Measurements from ENCODE around the gene HIVEP2.
A peak's percentile ranks its signal among the peaks of the same experiment; 100 is the strongest.

HIVEP2 gene

DNA sequence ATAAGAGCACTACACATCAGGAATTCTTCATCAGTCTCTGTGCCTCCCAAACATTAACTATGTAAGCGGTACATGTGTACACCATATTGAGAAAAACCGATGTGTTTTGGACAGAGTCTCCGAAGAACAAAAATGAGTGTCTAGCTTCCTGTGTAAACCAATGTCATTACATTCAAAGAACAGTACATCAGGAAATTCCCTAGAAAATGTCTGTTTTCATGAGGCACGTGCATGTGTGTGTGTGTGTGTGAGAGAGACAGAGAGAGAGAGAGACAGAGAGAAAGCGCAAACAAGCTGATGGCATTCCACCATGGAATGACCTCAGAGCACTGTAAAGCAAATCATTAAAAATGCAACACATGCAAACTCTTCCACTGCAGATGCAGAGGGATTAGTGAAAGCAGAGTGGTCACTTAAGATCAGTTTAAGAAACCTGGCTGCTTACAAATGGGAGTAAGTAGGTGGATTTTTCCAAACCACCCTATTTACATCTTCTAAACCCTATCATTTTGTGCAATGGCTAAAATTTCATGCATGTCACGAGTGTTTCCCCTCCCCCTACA is 133.9 kb downstream of the HIVEP2 start:
- DNase-seq, result no peak

GRCh38 chr6:142809947-142810346 is 135.0 kb downstream of the HIVEP2 start:
- no peak for DNase-seq

- no peak for DNase-seq
Measured at GRCh38 chr6:142808405-142809061, 136.4 kb downstream of the HIVEP2 start.

GRCh38 chr6:142805042-142805441 is 139.9 kb downstream of the HIVEP2 start:
- DNase-seq, result no peak

GRCh38 chr6:142804490-142804889 is 140.5 kb downstream of the HIVEP2 start:
- DNase-seq, result no peak

GRCh38 chr6:142803495-142804058 is 141.4 kb downstream of the HIVEP2 start:
- no peak for DNase-seq

- DNase-seq, result no peak
Measured at GRCh38 chr6:142803032-142803431, 141.9 kb downstream of the HIVEP2 start.

- no peak for DNase-seq
Measured at GRCh38 chr6:142802124-142802523, 142.9 kb downstream of the HIVEP2 start.

DNA sequence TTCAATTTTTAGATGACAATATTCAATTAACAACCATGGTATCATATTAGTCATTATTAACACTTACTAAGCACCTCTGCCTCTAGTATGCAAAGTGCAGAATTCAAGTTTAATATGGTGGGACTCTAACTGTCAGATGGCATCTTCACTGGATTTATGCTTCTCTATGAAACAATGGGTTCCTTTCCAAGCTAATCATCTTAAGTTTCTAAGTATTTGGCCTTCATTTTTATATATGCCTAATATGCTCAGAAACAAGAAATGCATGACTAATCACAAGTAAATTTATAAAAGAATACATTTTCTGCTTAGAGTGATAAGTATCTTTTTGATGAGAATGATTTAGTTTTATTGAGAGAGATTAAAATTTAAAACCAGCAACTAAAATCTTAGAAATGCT is 144.7 kb downstream of the HIVEP2 start:
- DNase-seq, result no peak

- DNase-seq, result no peak
Measured at GRCh38 chr6:142799639-142800038, 145.3 kb downstream of the HIVEP2 start.

DNA sequence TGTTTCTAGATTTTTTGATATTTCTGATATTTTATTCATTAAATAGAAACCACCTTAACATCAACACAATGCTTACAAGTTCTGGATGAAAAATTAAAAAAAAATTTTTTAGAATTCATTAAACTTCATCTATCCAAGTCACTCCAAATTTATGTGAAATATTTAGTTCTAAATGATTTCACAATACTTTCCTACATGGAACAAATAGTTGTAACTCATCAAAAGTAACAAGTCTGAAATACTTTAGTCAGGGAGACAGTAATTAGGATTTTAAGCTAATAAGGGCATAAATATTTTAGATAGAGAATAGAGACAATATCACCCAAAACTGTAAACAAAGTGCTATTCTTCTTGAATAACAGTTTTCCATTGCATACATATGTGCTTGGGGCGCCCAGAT is 147.8 kb downstream of the HIVEP2 start:
- no peak for DNase-seq

GRCh38 chr6:142796571-142796970 is 148.4 kb downstream of the HIVEP2 start:
- peak; percentile 9 for DNase-seq

GRCh38 chr6:142796024-142796423 is 149.0 kb downstream of the HIVEP2 start:
- no peak for DNase-seq

DNA sequence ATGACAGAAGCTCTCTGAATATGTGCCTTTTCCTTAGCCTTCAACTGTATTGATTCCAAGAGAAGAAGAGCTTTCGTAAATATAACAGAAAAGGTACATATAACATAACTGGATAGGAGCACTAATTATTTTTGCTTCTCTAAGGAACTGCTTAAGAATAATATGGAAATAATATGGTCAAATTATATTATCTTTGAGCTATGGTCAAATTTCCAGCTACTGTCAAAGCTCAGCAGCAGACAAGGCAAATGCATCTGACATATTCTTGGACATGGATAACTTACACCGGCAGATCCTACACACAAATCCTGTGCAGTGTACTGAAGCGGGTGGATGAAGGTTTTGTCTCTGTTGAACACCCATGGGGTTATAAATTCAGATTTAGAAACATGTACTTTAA is 150.6 kb downstream of the HIVEP2 start:
- no peak for DNase-seq

GRCh38 chr6:142790257-142790656 is 154.7 kb downstream of the HIVEP2 start:
- DNase-seq, result no peak

- no peak for DNase-seq
Measured at GRCh38 chr6:142787422-142787821, 157.6 kb downstream of the HIVEP2 start.

DNA sequence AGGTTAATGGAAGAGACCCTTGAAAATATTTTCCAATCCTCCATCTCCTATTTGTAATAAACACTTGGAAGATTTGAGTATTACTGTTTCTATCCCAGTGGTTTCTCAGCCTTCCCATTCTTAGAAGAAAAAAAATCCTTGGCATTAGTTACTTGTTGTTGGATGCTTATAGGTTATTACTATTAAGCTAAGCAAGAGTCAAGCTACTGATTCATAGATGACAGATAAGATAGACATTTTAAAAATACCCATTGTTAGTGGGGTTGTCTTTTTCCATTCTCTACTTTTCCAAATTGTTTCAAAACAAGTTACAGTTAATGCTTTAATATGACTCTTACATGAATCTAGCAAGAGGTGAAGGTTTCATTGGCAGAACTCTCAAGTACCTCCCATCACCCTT is 158.5 kb downstream of the HIVEP2 start:
- DNase-seq, result no peak

GRCh38 chr6:142784344-142784743 is 160.6 kb downstream of the HIVEP2 start:
- DNase-seq, result no peak

GRCh38 chr6:142783499-142783898 is 161.5 kb downstream of the HIVEP2 start:
- no peak for DNase-seq

DNA sequence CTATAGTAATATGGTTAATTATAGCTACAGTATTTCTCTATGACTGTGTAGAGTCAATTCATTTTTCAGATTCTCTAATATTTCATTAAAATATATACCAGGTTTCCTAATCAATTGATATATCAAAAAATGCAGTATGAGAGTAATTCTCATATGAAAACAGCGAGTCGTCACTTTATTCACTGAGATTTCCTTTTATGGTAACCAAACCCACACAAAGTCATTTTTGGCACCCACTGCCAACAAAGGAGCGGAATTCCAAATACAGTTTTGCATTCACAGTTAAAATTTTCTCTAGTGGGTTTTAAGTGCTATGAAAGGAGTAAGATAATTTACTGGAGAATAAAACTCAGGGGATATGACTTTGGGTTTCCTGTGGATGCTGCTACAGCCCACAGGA is 163.8 kb downstream of the HIVEP2 start:
- no peak for DNase-seq

DNA sequence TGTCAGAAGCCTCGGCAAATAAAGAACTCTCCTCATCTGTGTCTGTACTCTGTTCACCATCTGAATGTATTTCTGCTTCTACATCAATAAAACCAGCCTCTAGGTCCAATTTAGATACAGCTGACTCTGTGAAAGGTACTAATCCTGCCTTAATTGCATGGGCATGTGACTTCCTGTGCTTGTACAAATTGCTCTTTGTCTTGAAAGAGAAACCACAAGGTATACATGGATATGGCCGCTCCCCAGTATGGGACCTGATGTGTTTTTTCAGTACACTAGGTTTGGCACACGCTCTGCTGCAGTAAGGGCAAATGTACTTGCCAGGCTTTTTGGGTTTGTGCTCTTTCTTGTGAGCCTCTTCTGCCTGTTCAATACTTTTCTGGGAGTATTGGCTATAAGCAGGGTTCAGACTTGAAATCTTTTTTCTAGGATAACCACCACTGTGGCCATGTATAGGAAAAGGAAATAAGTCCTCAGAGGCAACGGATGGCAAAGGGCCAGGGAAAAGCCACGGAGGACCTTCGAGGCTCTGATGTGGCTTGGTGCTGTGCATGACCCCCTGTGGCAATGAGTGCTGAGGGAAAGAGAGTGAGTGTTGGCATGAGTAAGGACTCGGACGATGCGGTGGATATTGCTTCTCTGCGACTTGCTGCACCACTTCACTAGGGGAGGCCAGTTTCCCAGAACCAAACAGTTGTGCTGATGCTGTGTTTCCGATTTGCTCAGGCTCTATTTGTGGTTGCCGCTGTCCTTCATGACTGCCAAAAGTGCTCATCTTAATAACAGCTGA is 170.9 kb downstream of the HIVEP2 start:
- peak; percentile 16 for DNase-seq

DNA sequence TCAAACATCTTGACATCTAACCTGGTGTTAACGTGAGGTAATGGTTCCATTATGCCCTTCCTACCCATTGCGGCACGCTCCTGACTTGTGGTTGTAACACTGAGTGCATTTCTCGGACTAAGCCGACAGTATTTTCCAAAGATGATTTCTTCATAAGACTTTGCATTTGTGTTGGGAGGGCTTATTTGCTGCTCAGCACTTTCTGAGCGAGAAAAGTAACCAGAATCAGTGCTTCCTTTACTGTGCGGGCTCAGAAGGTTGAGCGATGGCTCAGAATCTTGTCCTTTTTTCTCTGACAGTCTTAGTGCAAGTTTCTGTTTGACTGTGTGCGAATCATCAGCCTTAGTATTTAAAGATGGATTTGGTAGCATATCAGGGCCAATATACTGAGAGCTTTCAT is 171.7 kb downstream of the HIVEP2 start:
- no peak for DNase-seq

DNA sequence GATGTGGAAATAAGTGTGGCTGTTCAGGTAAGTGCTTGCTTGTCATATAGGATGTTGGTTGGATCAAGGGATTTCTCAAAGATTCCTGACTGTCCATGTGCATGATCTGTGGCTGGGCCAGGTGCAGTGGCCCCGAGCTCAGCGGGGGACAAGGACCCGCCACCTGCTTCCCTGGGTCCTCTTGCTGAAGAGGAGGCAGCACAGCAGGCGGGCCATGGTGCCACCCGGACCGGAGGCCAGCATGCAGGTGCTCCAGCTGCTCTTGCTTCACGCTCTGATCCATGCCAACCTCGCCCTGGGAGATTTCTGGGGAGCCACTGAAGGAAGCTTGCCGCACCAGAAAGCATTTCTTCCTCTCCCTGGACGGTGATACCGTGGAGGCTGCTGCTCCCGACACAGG is 173.8 kb downstream of the HIVEP2 start:
- DNase-seq, result peak; percentile 66

DNA sequence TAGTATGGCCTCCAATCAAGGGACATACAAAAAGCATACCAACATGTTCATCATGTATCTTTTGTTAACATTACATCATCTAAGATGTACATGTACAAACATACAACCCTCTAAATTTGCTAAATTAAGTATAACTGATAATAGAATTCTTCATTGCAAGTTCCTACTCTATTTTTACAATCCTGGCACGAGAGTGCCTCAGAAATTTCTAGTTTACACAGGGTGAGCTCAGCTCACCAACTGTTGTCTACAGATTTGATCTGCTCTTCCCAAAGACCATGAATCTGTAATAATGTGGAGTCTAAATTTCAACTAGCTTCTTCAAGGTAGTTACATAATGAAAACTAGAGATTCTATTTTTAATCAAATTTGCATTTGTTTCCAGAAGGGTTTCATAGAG is 179.7 kb downstream of the HIVEP2 start:
- no peak for DNase-seq
